DOHH2 (cell line): Measurements from ENCODE around the gene MLLT6.

Experiments
- H3F3A ChIP-seq: fragments of 200-600 bp; sonication (generic), shearing (Covaris generic); 2 replicates; pipeline ENCODE4 v1.6.0; 2016; ENCODE audit warnings: antibody characterized with exemption, mild to moderate bottlenecking; ENCODE audit not compliant: control insufficient read depth, insufficient read depth
- H3K27ac ChIP-seq: fragments of 200-600 bp; sonication (generic); 2 replicates; pipeline ENCODE4 v1.5.1; 2014; ENCODE audit warnings: low read depth, mild to moderate bottlenecking, low read length, moderate library complexity
- H3K27me3 ChIP-seq: fragments of 200-600 bp; sonication (generic); 2 replicates; pipeline ENCODE4 v1.6.1; 2014; ENCODE audit warnings: mild to moderate bottlenecking, low read length, mixed read lengths; ENCODE audit not compliant: control insufficient read depth
- H3K36me3 ChIP-seq: fragments of 200-600 bp; sonication (generic); 2 replicates; pipeline ENCODE4 v1.6.1; 2014; ENCODE audit warnings: mild to moderate bottlenecking, low read length, moderate library complexity, mixed read lengths; ENCODE audit not compliant: control insufficient read depth
- H3K4me1 ChIP-seq: fragments of 200-600 bp; sonication (generic); 2 replicates; pipeline ENCODE4 v1.6.1; 2014; ENCODE audit warnings: mild to moderate bottlenecking, low read length, mixed read lengths; ENCODE audit not compliant: control insufficient read depth
- H3K4me2 ChIP-seq: fragments of 200-600 bp; sonication (generic); 2 replicates; pipeline ENCODE4 v1.6.0; 2014; ENCODE audit warnings: mild to moderate bottlenecking, low read length, moderate library complexity
- H3K4me3 ChIP-seq: fragments of 200-600 bp; sonication (generic); 2 replicates; pipeline ENCODE4 v1.5.1; 2014; ENCODE audit warnings: mild to moderate bottlenecking, low read length, mixed read lengths
- H3K79me2 ChIP-seq: fragments of 200-600 bp; sonication (generic); 2 replicates; pipeline ENCODE4 v1.6.1; 2014; ENCODE audit warnings: mild to moderate bottlenecking, low read length, mixed read lengths; ENCODE audit not compliant: control insufficient read depth
- H3K9me2 ChIP-seq: fragments of 200-600 bp; sonication (generic); replicated peaks from 2 replicates; pipeline ENCODE4 v1.6.1; 2014; ENCODE audit warnings: mild to moderate bottlenecking, low read length, mixed read lengths; ENCODE audit not compliant: control insufficient read depth
- H3K9me3 ChIP-seq: fragments of 200-600 bp; sonication (generic); 2 replicates; pipeline ENCODE4 v1.6.1; 2014; ENCODE audit warnings: antibody characterized with exemption, low read length, mixed read lengths; ENCODE audit not compliant: control insufficient read depth, insufficient read depth
- H4K20me1 ChIP-seq: fragments of 200-600 bp; sonication (generic); 2 replicates; pipeline ENCODE4 v1.6.0; 2014; ENCODE audit warnings: low read depth, mild to moderate bottlenecking, antibody characterized with exemption, low read length, moderate library complexity; ENCODE audit not compliant: control insufficient read depth, insufficient read depth
- CTCF ChIP-seq: fragments of 200-600 bp; sonication (generic); IDR thresholded peaks from one replicate; pipeline ENCODE4 v1.5.1; 2014; ENCODE audit warnings: antibody characterized with exemption, mild to moderate bottlenecking, low read depth, low read length; ENCODE audit not compliant: poor library complexity, severe bottlenecking
- EZH2phosphoT487 ChIP-seq: fragments of 200-600 bp; sonication (generic); IDR thresholded peaks from 2 replicates; pipeline ENCODE4 v1.6.1; 2017; ENCODE audit warnings: borderline replicate concordance, mild to moderate bottlenecking, antibody characterized with exemption, low read length, moderate library complexity, mixed read lengths

The MLLT6 gene

DNA sequence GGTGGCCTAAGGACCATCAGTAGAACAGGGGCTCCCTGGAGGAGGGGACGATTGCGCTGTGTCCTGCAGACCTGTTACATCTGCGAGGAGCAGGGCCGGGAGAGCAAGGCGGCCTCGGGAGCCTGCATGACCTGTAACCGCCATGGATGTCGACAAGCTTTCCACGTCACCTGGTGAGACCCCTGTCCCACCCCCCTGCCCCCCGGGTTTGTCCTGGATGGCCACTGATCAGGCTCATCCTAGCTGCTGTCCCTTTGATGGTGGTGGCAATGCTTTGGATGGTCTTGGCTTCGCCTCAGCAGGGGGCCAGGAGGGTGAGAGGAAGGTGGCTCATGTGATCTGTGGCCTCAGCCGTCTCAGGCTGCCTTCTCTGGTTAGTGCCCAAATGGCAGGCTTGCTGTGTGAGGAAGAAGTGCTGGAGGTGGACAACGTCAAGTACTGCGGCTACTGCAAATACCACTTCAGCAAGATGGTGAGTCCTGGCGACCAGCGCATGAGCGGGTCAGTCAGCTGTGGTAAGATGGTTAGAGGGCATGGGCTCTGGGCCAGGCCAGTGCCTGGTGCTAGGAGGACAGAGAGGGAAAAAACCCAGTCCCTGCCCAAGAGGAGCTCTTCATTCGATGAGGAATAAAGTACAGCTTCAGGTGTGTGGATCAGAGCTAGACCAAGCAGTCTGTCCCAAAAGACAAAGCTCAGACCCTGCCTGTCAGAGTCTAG lies 4.2 kb downstream of the MLLT6 start:
- TF ChIP-seq EZH2phosphoT487 (no peak), CTCF (no peak)
- Histone ChIP-seq H3K79me2 (peaks cover 37% of the 10 kb centered on the region), H3K4me2 (no peak overlapping the region), H3K27me3 (no peaks in the 10 kb centered on the region), H3K9me2 (no peaks in the 10 kb centered on the region), H3K4me3 (no peak overlapping the region), H3K36me3 (peaks cover 79% of the 10 kb centered on the region), H4K20me1 (peaks cover 7% of the 10 kb centered on the region), H3K27ac (no peak overlapping the region), H3K4me1 (peaks cover 16% of the 10 kb centered on the region), H3K9me3 (no peaks in the 10 kb centered on the region), H3F3A (peaks cover 1% of the 10 kb centered on the region)

DNA sequence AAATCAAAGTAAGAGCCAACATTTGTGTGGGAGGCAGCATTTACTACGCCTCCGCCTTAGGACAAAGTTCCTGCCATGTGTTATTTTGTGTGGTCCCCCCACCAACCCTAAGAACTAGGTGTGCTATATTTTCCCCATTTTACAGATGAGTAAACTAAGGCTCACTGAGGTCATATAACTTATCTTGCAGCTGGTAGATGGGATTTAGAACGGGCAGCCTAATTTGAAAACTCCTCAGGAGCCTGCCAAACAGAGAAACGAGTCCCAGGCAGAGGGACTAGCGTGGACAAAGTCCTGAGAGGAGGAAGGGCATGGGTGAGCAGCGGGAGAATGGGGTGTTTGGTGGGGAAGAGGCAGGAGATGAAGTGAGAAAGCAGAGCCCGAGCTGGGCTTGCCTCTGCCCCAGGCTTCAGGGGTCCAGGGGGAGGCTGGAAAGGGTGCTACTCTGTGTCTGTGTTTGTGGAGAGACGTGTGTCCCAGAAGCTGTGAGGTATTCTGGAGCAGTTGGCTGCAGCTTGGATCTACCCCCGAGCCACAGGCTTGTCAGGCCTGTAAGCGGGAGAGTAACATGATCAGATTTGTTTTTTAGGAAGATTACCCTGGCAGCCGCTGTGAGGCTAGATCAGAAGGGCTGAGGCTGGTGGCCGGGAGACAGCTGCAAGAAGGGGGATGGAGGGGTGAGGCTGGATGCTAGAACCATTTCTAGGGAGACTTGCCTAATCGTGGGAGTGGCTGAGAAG lies 5.0 kb downstream of the MLLT6 start:
- Histone ChIP-seq H4K20me1 (peaks cover 7% of the 10 kb centered on the region), H3K9me2 (no peaks in the 10 kb centered on the region), H3K27ac (no peak overlapping the region), H3K4me1 (peaks cover 11% of the 10 kb centered on the region), H3K36me3 (peaks cover 84% of the 10 kb centered on the region), H3K27me3 (no peaks in the 10 kb centered on the region), H3K4me3 (no peak overlapping the region), H3K9me3 (no peaks in the 10 kb centered on the region), H3K4me2 (no peak overlapping the region), H3F3A (no peaks in the 10 kb centered on the region; the same call in 1 of the 2 replicates), H3K79me2 (peaks cover 31% of the 10 kb centered on the region)
- TF ChIP-seq CTCF: no peak
- no peak for TF ChIP-seq EZH2phosphoT487

GRCh38 chr17:38710604-38710962 lies 5.5 kb downstream of the MLLT6 start:
- no peaks in the 10 kb centered on the region for H3K27me3 ChIP-seq
- H4K20me1 ChIP-seq: peaks cover 7% of the 10 kb centered on the region
- no peak overlapping the region for H3K27ac ChIP-seq
- no peak for TF ChIP-seq CTCF
- no peak for TF ChIP-seq EZH2phosphoT487
- H3K36me3 ChIP-seq: peaks cover 90% of the 10 kb centered on the region
- H3K4me1 ChIP-seq: peaks cover 15% of the 10 kb centered on the region
- no peaks in the 10 kb centered on the region for H3K9me2 ChIP-seq
- H3K4me3 ChIP-seq: no peak overlapping the region
- H3K9me3 ChIP-seq: no peaks in the 10 kb centered on the region
- H3K4me2 ChIP-seq: no peak overlapping the region
- peaks cover 29% of the 10 kb centered on the region for H3K79me2 ChIP-seq
- H3F3A ChIP-seq: no peaks in the 10 kb centered on the region; the same call in 1 of the 2 replicates
